OCI-LY1 (cell line): ENCODE measurements around the gene SMAD6.

Source experiments
- EZH2 ChIP-seq: fragments of 200-600 bp; sonication (generic), shearing (Covaris generic); IDR thresholded peaks from 2 replicates; pipeline ENCODE4 v1.8.0; 2017; ENCODE audit warnings: borderline replicate concordance, mixed run types, mild to moderate bottlenecking, antibody characterized with exemption, low read length, moderate library complexity, mixed read lengths
- TF ChIP-seq, protein P1 (sequence below): fragments of 200-600 bp; sonication (generic), shearing (Covaris generic); IDR thresholded peaks from 2 replicates; pipeline ENCODE4 v1.5.1; 2017; ENCODE audit warnings: mild to moderate bottlenecking, antibody characterized with exemption, low read length, moderate library complexity, mixed read lengths

GRCh38 chr15:66751579-66751978 is 49.5 kb downstream of the SMAD6 start:
- TF ChIP-seq, protein P1, sequence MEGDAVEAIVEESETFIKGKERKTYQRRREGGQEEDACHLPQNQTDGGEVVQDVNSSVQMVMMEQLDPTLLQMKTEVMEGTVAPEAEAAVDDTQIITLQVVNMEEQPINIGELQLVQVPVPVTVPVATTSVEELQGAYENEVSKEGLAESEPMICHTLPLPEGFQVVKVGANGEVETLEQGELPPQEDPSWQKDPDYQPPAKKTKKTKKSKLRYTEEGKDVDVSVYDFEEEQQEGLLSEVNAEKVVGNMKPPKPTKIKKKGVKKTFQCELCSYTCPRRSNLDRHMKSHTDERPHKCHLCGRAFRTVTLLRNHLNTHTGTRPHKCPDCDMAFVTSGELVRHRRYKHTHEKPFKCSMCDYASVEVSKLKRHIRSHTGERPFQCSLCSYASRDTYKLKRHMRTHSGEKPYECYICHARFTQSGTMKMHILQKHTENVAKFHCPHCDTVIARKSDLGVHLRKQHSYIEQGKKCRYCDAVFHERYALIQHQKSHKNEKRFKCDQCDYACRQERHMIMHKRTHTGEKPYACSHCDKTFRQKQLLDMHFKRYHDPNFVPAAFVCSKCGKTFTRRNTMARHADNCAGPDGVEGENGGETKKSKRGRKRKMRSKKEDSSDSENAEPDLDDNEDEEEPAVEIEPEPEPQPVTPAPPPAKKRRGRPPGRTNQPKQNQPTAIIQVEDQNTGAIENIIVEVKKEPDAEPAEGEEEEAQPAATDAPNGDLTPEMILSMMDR: no peak
- TF ChIP-seq EZH2: no peak
